Measurements from ENCODE around the gene SPON2. TPM values are rescaled to one million over a fixed set of nuclear protein-coding genes. Genes with fewer than 3 reads are reported as not detected.
A peak's percentile ranks its signal among the peaks of the same experiment; 100 is the strongest.

SPON2 gene
- total RNA-seq, 1 donor from 2014 or later = 2.1 TPM

- Histone ChIP-seq H2AFZ (replicated peaks) (no peak overlapping the region), H3F3A (ENCODE audit: low read depth) (no peaks in the 10 kb centered on the region), H3K27me3 (no peaks in the 10 kb centered on the region), H3K4me1 (no peaks in the 10 kb centered on the region), H4K20me1 (ENCODE audit: low read depth) (no peaks in the 10 kb centered on the region), H3K9me3 (ENCODE audit: low read depth) (no peaks in the 10 kb centered on the region), H3K4me2 (no peak overlapping the region), H3K4me3 (no peak overlapping the region), H3K79me2 (ENCODE audit: low read depth) (no peaks in the 10 kb centered on the region), H3K9ac (no peak overlapping the region), H3K27ac (no peak overlapping the region), H3K36me3 (no peaks in the 10 kb centered on the region)
- H3K36me3 Mint-ChIP-seq = no peaks in the 10 kb centered on the region
- no peak for DNase-seq (ENCODE audit: low spot score)
- H3K4me3 Mint-ChIP-seq = no peak overlapping the region
- peaks cover 5% of the 10 kb centered on the region for H3K4me1 Mint-ChIP-seq
- H3K27ac Mint-ChIP-seq = peak overlapping the region; percentile 6
- peaks cover 5% of the 10 kb centered on the region for H3K27me3 Mint-ChIP-seq (ENCODE audit: insufficient read depth, low read depth)
- no peaks in the 10 kb centered on the region for H3K9me3 Mint-ChIP-seq
- TF ChIP-seq EZH2 (IDR thresholded peaks at IDR 0.05) (no peak), EZH2phosphoT487 (IDR thresholded peaks at IDR 0.05) (no peak), CTCF (IDR thresholded peaks at IDR 0.05) (no peak)
Measured at GRCh38 chr4:1204828-1205585, 32.6 kb upstream of the SPON2 start.

- Mint-ChIP-seq H3K27ac (peak overlapping the region; percentile 6), H3K4me1 (peaks cover 4% of the 10 kb centered on the region), H3K9me3 (no peaks in the 10 kb centered on the region), H3K4me3 (no peak overlapping the region), H3K27me3 (ENCODE audit: insufficient read depth, low read depth) (peaks cover 5% of the 10 kb centered on the region), H3K36me3 (no peaks in the 10 kb centered on the region)
- no peaks in the 10 kb centered on the region for H3K79me2 ChIP-seq (ENCODE audit: low read depth)
- H3K27me3 ChIP-seq = no peaks in the 10 kb centered on the region
- TF ChIP-seq EZH2phosphoT487 (IDR thresholded peaks at IDR 0.05) = no peak
- TF ChIP-seq EZH2 (IDR thresholded peaks at IDR 0.05) = no peak
- TF ChIP-seq CTCF (IDR thresholded peaks at IDR 0.05) = no peak
- DNase-seq (ENCODE audit: low spot score) = no peak
- no peak overlapping the region for H3K27ac ChIP-seq
- no peaks in the 10 kb centered on the region for H3K4me1 ChIP-seq
- no peak overlapping the region for H3K9ac ChIP-seq
- H3K36me3 ChIP-seq = no peaks in the 10 kb centered on the region
- no peak overlapping the region for H3K4me3 ChIP-seq
- no peaks in the 10 kb centered on the region for H3K9me3 ChIP-seq (ENCODE audit: low read depth)
- no peak overlapping the region for H2AFZ ChIP-seq (replicated peaks)
- no peaks in the 10 kb centered on the region for H4K20me1 ChIP-seq (ENCODE audit: low read depth)
- H3F3A ChIP-seq (ENCODE audit: low read depth) = no peaks in the 10 kb centered on the region
- no peak overlapping the region for H3K4me2 ChIP-seq
Measured at GRCh38 chr4:1204286-1204827, 32.0 kb upstream of the SPON2 start.

- H3K36me3 ChIP-seq = no peaks in the 10 kb centered on the region
- Mint-ChIP-seq H3K27me3 (ENCODE audit: insufficient read depth, low read depth) (peaks cover 7% of the 10 kb centered on the region), H3K4me1 (peaks cover 3% of the 10 kb centered on the region), H3K9me3 (no peaks in the 10 kb centered on the region), H3K4me3 (no peak overlapping the region), H3K27ac (peak overlapping the region; percentile 83), H3K36me3 (no peaks in the 10 kb centered on the region)
- no peak overlapping the region for H3K27ac ChIP-seq
- DNase-seq (ENCODE audit: low spot score) = no peak
- no peaks in the 10 kb centered on the region for H3K79me2 ChIP-seq (ENCODE audit: low read depth)
- no peak overlapping the region for H3K9ac ChIP-seq
- no peak overlapping the region for H2AFZ ChIP-seq (replicated peaks)
- no peak overlapping the region for H3K4me3 ChIP-seq
- H3K9me3 ChIP-seq (ENCODE audit: low read depth) = no peaks in the 10 kb centered on the region
- H3K27me3 ChIP-seq = no peaks in the 10 kb centered on the region
- H3F3A ChIP-seq (ENCODE audit: low read depth) = no peaks in the 10 kb centered on the region
- TF ChIP-seq CTCF (IDR thresholded peaks at IDR 0.05) = no peak
- TF ChIP-seq EZH2phosphoT487 (IDR thresholded peaks at IDR 0.05) = no peak
- no peak for TF ChIP-seq EZH2 (IDR thresholded peaks at IDR 0.05)
- no peaks in the 10 kb centered on the region for H3K4me1 ChIP-seq
- H4K20me1 ChIP-seq (ENCODE audit: low read depth) = no peaks in the 10 kb centered on the region
- H3K4me2 ChIP-seq = no peak overlapping the region
Measured at GRCh38 chr4:1203026-1203616, 30.7 kb upstream of the SPON2 start.

Measured in neural progenitor cell (in vitro differentiated cells).